ENCODE data around the gene HOOK2. TPM values are rescaled to one million over a fixed set of nuclear protein-coding genes. Genes with fewer than 3 reads are reported as not detected.
"Not testable (repeated sequence)": the region's sequence is repeated elsewhere in the genome, so short reads cannot be mapped to it uniquely, and the experiment has no call there.

Gene HOOK2
- total and polyA plus RNA-seq, 10 donors: 7.1 to 27.4 (median 23.4) TPM

DNA sequence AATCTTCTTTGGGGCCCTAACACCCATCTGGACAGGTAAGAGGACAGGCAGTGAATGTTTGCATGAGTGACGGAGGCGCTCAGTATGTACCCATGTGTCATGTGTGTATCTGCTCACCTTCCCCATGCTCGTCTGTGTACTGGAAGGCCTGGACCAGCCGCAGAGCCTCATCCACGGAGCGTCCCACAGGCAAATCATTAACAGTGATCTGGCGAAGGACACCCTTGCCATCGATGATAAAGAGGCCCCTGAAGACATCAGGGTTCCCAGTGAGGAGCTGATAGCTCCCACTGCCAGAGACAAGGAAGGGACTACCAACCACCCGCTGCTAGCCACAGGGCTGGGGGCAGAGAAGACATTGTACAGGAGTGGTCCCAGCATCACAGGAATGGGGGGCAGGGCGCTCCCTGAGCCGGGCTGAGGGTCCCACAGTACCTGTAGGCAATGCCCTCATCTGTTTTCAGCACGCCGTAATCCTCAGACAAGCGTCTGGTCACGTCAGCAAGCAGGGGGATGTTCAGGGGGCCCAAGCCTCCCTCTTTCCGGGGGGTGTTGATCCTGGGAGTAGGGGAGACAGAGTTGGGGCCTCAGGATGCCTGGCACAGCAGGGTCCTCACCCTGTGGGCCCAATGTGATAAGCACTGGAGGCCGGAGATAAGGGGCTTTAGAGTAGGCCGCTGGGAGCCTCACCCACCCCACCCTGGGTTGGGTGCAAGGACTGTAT lies 24.6 kb upstream of the HOOK2 start:
- intact Hi-C loops (cut with DNase I; ENCODE audit: low total_unique reads): loop anchor here (5.0 kb wide), 1 partner anchor 38 kb away; no protein-coding TSS in a partner anchor
- Histone ChIP-seq H3K27ac (peak overlapping the region in 2 of 8 donors; percentile 80 to 82), H3K4me1 (peaks cover 20 to 61% (median 44%) of the 10 kb centered on the region in 6 donors), H3K36me3 (peaks cover 0 to 38% (median 9%) of the 10 kb centered on the region in 6 donors), H3K27me3 (replicated peaks in 1 of 7) (peaks cover 0 to 20% (median 0%) of the 10 kb centered on the region in 7 donors), H3K9me3 (no peaks in the 10 kb centered on the region), H3K4me3 (peak overlapping the region in 3 of 8 donors; percentile 86 to 90 (median 89))
- DNase-seq: no peak
- WGBS, 5 donors: 94 to 97% (median 95%) methylated on average over 13 to 18 of the region's 18 CpGs
- TF ChIP-seq, protein P1, sequence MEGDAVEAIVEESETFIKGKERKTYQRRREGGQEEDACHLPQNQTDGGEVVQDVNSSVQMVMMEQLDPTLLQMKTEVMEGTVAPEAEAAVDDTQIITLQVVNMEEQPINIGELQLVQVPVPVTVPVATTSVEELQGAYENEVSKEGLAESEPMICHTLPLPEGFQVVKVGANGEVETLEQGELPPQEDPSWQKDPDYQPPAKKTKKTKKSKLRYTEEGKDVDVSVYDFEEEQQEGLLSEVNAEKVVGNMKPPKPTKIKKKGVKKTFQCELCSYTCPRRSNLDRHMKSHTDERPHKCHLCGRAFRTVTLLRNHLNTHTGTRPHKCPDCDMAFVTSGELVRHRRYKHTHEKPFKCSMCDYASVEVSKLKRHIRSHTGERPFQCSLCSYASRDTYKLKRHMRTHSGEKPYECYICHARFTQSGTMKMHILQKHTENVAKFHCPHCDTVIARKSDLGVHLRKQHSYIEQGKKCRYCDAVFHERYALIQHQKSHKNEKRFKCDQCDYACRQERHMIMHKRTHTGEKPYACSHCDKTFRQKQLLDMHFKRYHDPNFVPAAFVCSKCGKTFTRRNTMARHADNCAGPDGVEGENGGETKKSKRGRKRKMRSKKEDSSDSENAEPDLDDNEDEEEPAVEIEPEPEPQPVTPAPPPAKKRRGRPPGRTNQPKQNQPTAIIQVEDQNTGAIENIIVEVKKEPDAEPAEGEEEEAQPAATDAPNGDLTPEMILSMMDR (IDR thresholded peaks at IDR 0.05 in 8 of 11, conservative IDR thresholded peaks at IDR 0.05 in 3 of 11): no peak
- TF ChIP-seq POLR2AphosphoS5 (IDR thresholded peaks at IDR 0.05) (no peak), POLR2A (IDR thresholded peaks at IDR 0.05) (no peak)

DNA sequence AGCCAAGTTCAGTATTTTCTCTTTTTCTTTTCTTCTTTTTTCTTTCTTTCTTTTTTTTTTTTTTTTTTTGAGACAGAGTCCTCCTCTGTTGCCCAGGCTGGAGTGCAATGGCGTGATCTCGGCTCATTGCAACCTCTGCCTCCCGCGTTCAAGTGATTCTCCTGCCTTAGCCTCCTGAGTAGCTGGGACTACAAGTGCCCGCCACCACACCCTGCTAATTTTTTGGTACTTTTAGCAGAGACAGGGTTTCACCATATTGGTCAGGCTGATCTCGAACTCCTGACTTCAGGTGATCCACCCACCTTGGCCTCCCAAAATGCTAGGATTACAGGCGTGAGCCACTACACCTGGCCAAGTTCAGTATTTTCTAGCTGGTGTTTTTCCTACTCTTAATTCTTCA lies 22.3 kb upstream of the HOOK2 start:
- intact Hi-C loops (cut with DNase I; ENCODE audit: low total_unique reads): loop anchor here (5.0 kb wide), 1 partner anchor 35 kb away; no protein-coding TSS in a partner anchor

DNA sequence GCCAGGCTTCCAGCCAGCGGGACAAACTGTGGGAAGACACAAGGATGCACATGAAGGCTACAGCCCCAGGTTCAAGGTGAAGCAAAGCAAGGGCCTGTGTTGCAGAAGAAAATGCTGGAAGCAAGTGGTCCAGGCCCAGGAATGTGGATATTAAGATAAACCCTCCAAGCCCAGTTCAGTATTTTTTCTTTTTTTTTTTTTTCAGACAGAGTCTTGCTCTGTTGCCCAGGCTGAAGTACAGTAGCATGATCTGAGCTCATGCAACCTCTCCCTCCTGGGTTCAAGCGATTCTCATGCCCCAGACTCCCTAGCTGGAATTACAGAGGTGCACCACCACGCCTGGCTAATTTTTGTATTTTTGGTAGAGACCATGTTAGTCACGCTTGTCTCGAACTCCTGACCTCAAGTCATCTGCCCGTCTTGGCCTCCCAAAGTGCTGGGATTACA lies 21.8 kb upstream of the HOOK2 start:
- peaks cover 24 to 62% (median 50%) of the 10 kb centered on the region in 6 donors for H3K4me1 ChIP-seq
- WGBS, 5 donors: 82 to 97% (median 92%) methylated on average over 6 of the region's 6 CpGs
- H3K9me3 ChIP-seq: no peaks in the 10 kb centered on the region
- H3K27me3 ChIP-seq (replicated peaks in 1 of 7): peaks cover 0 to 12% (median 0%) of the 10 kb centered on the region in 7 donors
- H3K4me3 ChIP-seq: no peak overlapping the region
- TF ChIP-seq, protein P1 (IDR thresholded peaks at IDR 0.05 in 8 of 11, conservative IDR thresholded peaks at IDR 0.05 in 3 of 11): no peak
- no peak for TF ChIP-seq POLR2A (IDR thresholded peaks at IDR 0.05)
- no peak for TF ChIP-seq POLR2AphosphoS5 (IDR thresholded peaks at IDR 0.05)
- intact Hi-C loops (cut with DNase I; ENCODE audit: low total_unique reads): loop anchor here (5.0 kb wide), 1 partner anchor 35 kb away; no protein-coding TSS in a partner anchor
- DNase-seq: no peak
- H3K36me3 ChIP-seq: peaks cover 0 to 38% (median 9%) of the 10 kb centered on the region in 6 donors
- H3K27ac ChIP-seq: peak overlapping the region in 4 of 8 donors; percentile 71 to 100 (median 90)

More for the DNA sequence above, 22.3 kb upstream of the HOOK2 start:
- H3K4me3 ChIP-seq, H3K27ac ChIP-seq, H3K9me3 ChIP-seq, DNase-seq: not testable (repeated sequence)
- WGBS, 5 donors: 94 to 98% (median 96%) methylated on average over 7 of the region's 7 CpGs
- Histone ChIP-seq H3K27me3 (replicated peaks in 1 of 7) (peaks cover 0 to 17% (median 0%) of the 10 kb centered on the region in 7 donors), H3K4me1 (peaks cover 27 to 67% (median 55%) of the 10 kb centered on the region in 6 donors), H3K36me3 (peaks cover 0 to 38% (median 9%) of the 10 kb centered on the region in 6 donors)
- TF ChIP-seq, protein P1 (IDR thresholded peaks at IDR 0.05 in 8 of 11, conservative IDR thresholded peaks at IDR 0.05 in 3 of 11): peak in 1 of 11 experiments; percentile 8

Measured in spleen (tissue), 11 donors.